Measurements from ENCODE around the gene HOXD12.

Gene HOXD12

GRCh38 chr2:176080540-176081375 lies 18.8 kb upstream of the HOXD12 start:
- DNase-seq (ENCODE audit: low read depth in 2 of 2) = no peak

DNA sequence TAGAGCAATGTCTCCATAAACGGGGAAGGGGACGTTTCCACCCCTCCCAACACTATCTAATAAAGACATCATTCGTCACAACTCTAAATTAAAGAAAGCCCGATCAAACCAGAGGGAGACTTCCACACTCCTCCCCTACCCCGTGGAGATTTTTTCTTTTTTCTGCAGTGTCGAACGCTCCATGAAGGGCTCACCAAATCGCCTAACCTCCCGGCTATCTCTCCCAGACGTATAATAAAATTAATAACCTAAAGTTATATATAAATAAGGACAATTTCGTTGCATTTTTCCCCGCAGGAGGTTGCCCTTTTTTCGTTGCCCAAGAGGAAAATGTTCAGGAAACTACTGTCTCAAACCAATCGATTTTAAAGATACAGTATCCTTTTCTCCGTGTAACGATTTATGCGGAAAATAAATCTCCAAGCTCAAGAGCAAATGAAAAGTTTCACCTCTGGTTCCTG lies 18.2 kb upstream of the HOXD12 start:
- no peak for DNase-seq (ENCODE audit: low read depth in 2 of 2)

- no peak for DNase-seq (ENCODE audit: low read depth in 2 of 2)
Measured at GRCh38 chr2:176081837-176082524, 17.6 kb upstream of the HOXD12 start.

GRCh38 chr2:176082525-176082823 lies 17.1 kb upstream of the HOXD12 start:
- no peak for DNase-seq (ENCODE audit: low read depth in 2 of 2)

GRCh38 chr2:176082824-176083751 lies 16.5 kb upstream of the HOXD12 start:
- no peak for DNase-seq (ENCODE audit: low read depth in 2 of 2)

GRCh38 chr2:176083796-176084261 lies 15.8 kb upstream of the HOXD12 start, which contains the start of gene EVX2:
Gene EVX2 (minus strand): TSS chr2:176083962. CDS start chr2:176083776, 186 bp downstream.
- DNase-seq (ENCODE audit: low read depth in 2 of 2) = no peak

DNA sequence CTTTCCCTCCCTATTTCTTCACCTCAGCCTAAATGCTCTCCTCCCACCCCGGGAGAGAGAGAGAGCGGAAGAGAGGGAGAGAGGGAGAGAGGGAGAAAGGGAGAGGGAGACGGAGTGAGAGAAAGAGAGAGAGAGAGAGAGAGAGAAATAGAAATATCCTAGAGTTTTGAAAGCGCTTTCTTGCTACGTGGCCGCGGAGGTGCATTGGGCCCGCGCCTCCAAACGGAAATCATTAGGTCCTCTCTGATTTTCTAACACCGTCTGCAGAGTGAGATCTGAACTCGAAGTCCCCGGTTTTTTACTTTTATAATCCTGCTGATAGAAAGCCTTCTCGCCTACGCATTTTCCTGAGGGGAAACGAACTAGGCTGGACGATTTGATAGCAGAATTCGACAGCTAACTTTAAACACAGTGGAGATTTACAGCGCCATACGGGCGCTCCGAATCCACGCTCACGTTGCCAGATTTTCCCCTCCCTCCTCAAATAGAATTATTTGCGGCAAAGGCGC lies 14.9 kb upstream of the HOXD12 start:
- no peak for DNase-seq (ENCODE audit: low read depth in 2 of 2)

- no peak for DNase-seq (ENCODE audit: low read depth in 2 of 2)
Measured at GRCh38 chr2:176085120-176085788, 14.3 kb upstream of the HOXD12 start.

GRCh38 chr2:176085861-176086771 lies 13.5 kb upstream of the HOXD12 start:
- no peak for DNase-seq (ENCODE audit: low read depth in 2 of 2)

DNA sequence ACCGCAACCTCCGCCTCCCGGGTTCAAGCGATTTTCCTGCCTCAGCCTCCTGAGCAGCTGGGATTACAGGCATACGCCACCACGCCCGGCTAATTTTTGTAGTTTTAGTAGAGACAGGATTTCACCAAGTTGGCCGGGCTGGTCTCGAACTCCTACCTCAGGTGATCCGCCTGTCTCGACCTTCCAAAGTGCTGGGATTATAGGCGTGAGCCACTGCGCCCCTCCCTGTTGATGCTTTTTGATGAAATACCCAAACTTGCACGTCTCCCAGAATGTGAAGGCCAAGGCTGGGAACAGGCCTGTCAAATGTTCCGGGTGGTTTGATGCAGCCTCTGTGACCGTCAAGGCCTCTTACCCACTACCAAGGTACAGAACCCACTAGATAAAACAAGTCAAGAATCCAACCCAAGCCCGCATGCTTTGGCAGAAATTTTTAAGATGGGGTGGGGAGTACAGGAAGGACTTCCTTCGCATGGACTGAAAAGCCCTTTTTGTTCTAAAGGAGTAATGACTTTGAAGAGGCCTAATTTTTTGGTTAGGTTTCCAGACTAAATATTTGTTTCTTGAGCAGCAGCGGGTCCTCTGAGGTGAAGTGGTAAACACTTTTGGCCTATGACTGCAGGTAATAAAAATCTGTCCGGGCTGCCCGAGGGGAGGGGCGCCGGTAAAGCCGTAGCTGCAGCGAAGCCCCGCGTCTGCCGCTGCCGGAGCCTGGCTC lies 12.1 kb upstream of the HOXD12 start:
- no peak for DNase-seq (ENCODE audit: low read depth in 2 of 2)

DNA sequence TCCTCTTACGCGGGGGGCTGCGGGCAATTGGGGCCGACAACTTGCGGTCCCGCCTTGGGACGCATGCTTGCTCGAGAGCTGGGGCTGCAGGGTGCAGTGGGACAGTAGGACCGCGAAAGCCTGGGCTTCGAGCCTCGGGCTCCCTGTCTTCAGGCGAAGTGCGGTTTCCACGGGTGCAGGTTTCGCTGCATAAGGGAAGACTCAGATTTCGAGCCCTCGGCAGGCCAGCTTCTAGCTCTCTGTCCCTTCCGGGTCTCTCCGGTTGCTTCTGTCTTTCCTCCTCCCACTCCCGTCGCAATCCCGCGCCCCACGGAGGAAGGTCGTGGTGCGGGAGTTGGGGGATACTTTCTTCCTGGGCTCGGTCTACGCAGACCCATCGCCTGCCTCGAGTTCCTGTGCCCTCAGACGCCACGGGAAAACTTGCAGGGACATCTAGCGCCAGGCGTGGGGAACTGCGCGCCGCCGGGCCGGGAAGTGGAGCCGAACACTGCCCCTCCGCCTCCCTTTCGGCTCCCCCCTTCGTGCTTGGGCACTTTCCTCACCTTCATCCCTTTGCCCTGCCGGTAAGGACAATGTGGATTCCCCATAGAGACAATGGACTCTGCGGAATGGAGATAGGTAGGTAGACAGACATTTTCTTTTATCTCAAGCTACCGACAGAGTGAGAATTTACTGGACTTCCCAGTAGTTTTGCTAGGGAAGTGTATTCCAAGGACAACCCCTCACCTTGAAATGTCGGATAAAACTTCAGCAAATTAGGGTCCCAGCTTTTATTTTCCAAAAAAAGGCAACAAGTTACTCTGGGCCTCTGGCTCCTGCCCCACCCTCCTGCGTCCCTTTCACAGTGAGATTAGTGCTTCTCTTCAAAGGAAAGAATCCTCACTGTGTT lies 11.3 kb upstream of the HOXD12 start:
- DNase-seq (ENCODE audit: low read depth in 2 of 2) = no peak

- no peak for DNase-seq (ENCODE audit: low read depth in 2 of 2)
Measured at GRCh38 chr2:176088937-176089842, 10.4 kb upstream of the HOXD12 start.

GRCh38 chr2:176089843-176090395 lies 9.7 kb upstream of the HOXD12 start:
- DNase-seq (ENCODE audit: low read depth in 2 of 2) = no peak

GRCh38 chr2:176090862-176091261 lies 8.7 kb upstream of the HOXD12 start:
- no peak for DNase-seq (ENCODE audit: low read depth in 2 of 2)

GRCh38 chr2:176091329-176092258 lies 8.0 kb upstream of the HOXD12 start:
- DNase-seq (ENCODE audit: low read depth in 2 of 2) = no peak

All from stimulated activated CD4-positive, alpha-beta T cell treated with anti-CD3 and anti-CD28 coated beads, Interleukin-1b, Interleukin-23, amount 100 ng/mL, for 4 hours (primary cell).